Measurements from ENCODE around the gene SOX12.

The SOX12 gene

GRCh38 chr20:313402-313801, 11.9 kb upstream of the SOX12 start:
- Mint-ChIP-seq H3K27me3 (no peaks in the 10 kb centered on the region), H3K9me3 (no peaks in the 10 kb centered on the region), H3K27ac (peak overlapping the region in 1 of 2 donors; percentile 45), H3K4me3 (no peak overlapping the region), H3K4me1 (peaks cover 21% of the 10 kb centered on the region)
- no peak for ATAC-seq
- DNase-seq = no peak

DNA sequence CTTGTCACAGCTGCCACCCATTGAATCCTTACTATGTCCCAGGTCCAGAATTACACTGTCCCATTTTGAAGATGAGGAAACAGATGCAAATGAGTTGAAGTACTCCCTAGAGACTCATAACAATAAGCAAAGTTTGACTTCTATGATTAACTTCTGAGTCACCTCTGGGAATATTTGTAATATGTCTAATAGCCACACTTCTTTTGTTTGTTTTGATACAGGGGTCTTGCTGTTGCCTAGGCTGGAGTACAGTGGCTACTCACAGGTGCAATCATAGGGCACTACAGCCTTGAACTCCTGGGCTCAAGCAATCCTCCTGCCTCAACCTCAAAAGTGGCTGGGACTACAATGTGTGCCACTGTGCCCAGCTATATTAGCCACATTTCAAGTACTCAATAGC, 11.4 kb upstream of the SOX12 start:
- H3K9me3 Mint-ChIP-seq = no peaks in the 10 kb centered on the region
- no peak overlapping the region for H3K27ac Mint-ChIP-seq
- no peaks in the 10 kb centered on the region for H3K27me3 Mint-ChIP-seq
- ATAC-seq (no peak), DNase-seq (no peak)
- no peak overlapping the region for H3K4me3 Mint-ChIP-seq
- peaks cover 21% of the 10 kb centered on the region for H3K4me1 Mint-ChIP-seq

DNA sequence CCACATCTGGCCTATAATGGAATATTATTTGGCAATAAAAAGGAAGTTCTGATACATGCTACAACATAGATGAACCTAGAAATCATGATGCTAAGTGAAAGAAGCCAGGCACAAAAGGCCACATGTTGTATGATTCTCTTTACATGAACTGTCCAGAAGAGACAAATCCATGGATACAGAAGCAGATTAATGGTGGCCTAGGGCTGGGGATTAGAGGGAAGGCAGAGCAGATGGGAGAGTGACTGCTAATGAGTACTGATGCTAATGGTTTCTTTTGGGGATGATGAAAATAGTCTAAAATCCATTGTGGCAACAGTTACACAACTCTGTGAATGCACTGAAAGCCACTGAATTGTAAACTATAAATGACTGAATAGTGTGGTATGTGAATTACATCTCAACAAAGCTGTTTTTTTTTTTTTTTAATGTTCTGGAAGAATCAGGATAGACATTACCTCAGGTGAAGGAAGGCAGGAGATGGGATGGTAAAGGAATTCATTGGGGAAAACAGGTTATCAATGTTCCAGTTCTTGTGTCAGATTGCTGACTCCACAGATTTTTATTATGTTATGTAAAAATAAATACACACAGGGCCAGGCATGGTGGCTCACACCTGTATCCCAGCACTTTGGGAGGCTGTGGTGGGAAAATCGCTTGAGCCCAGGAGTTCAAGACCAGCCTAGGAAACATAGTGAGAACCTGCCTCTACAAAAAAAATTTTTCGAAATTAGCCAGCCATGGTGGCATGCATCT, 8.9 kb upstream of the SOX12 start:
- Mint-ChIP-seq H3K27ac (no peak overlapping the region), H3K4me3 (no peak overlapping the region), H3K4me1 (peaks cover 6% of the 10 kb centered on the region), H3K27me3 (no peaks in the 10 kb centered on the region), H3K9me3 (no peaks in the 10 kb centered on the region)
- ATAC-seq = no peak
- DNase-seq = no peak

DNA sequence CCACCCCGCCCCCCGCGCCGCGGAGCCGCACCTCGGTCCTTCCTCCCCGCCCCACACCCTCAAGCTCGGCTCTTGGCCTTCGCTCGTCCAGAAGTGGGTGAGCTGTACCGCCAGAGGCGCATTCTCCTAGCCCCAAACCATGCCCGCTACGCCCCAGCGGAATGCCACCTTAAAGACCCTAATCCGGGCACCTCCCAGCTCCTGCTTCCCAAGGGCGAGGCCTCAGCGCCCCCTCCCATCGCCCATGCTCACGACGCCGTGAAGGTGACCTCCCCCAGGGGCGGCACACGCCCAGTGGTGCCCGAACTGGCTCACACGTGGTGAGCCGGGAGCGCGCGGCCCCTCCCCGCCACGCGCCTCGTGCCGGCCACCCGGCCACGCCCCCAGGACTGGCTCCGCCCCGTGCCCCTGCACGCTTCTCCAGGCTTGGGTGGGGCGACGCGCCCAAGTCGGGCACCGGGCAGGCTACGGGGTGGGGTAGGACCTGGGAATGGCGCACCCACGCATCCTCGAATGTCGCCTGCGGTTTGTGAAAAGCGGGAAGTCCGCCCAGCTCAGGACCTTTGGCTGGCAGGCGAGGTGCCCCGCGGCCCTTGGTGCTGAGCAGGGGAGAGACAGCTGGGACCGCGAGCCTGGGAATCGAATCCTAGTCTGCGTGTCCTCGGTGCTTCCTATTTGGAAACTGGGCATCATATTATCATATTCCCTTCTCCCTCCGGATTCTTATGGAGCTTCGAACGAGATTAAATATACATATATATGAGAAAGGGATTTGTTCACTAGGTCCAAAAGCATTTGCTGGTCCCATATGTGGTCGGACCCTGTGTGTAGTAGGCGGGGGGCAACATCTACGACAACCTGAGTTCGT, 941 bp upstream of the SOX12 start:
- Mint-ChIP-seq H3K27me3 (no peaks in the 10 kb centered on the region), H3K4me1 (peaks cover 32% of the 10 kb centered on the region), H3K27ac (peak overlapping the region; percentile 49 to 85), H3K9me3 (no peaks in the 10 kb centered on the region), H3K4me3 (peak overlapping the region; percentile 89 to 90)
- ATAC-seq = peak; percentile 69
- peak; percentile 86 to 92 for DNase-seq

DNA sequence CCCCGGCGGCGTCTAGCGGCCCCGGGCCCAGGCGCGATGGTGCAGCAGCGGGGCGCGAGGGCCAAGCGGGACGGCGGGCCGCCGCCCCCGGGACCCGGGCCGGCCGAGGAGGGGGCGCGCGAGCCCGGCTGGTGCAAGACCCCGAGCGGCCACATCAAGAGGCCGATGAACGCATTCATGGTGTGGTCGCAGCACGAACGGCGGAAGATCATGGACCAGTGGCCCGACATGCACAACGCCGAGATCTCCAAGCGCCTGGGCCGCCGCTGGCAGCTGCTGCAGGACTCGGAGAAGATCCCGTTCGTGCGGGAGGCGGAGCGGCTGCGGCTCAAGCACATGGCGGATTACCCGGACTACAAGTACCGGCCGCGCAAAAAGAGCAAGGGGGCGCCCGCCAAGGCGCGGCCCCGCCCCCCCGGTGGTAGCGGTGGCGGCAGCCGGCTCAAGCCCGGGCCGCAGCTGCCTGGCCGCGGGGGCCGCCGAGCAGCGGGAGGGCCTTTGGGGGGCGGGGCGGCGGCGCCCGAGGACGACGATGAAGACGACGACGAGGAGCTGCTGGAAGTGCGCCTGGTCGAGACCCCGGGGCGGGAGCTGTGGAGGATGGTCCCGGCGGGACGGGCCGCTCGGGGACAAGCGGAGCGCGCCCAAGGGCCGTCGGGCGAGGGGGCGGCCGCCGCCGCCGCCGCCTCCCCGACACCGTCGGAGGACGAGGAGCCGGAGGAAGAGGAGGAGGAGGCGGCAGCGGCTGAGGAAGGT, 715 bp downstream of the SOX12 start:
- DNase-seq = peak; percentile 63 to 73
- Mint-ChIP-seq H3K27me3 (no peaks in the 10 kb centered on the region), H3K27ac (peak overlapping the region; percentile 72 to 76), H3K4me3 (peak overlapping the region; percentile 91 to 95), H3K4me1 (peaks cover 47% of the 10 kb centered on the region), H3K9me3 (no peaks in the 10 kb centered on the region)
- ATAC-seq = peak; percentile 1

GRCh38 chr20:326645-327185, 1.4 kb downstream of the SOX12 start:
- peaks cover 47% of the 10 kb centered on the region for H3K4me1 Mint-ChIP-seq
- H3K27ac Mint-ChIP-seq = peak overlapping the region; percentile 93
- H3K27me3 Mint-ChIP-seq = no peaks in the 10 kb centered on the region
- DNase-seq = no peak
- H3K4me3 Mint-ChIP-seq = peak overlapping the region; percentile 91 to 95
- H3K9me3 Mint-ChIP-seq = no peaks in the 10 kb centered on the region
- peak; percentile 27 for ATAC-seq

- ATAC-seq (peak; percentile 19), DNase-seq (peak; percentile 83 to 86)
- peaks cover 47% of the 10 kb centered on the region for H3K4me1 Mint-ChIP-seq
- peak overlapping the region; percentile 46 to 93 for H3K27ac Mint-ChIP-seq
- peak overlapping the region; percentile 91 to 95 for H3K4me3 Mint-ChIP-seq
- H3K9me3 Mint-ChIP-seq = no peaks in the 10 kb centered on the region
- H3K27me3 Mint-ChIP-seq = no peaks in the 10 kb centered on the region
Observed at GRCh38 chr20:327186-328026, 2.1 kb downstream of the SOX12 start.

DNA sequence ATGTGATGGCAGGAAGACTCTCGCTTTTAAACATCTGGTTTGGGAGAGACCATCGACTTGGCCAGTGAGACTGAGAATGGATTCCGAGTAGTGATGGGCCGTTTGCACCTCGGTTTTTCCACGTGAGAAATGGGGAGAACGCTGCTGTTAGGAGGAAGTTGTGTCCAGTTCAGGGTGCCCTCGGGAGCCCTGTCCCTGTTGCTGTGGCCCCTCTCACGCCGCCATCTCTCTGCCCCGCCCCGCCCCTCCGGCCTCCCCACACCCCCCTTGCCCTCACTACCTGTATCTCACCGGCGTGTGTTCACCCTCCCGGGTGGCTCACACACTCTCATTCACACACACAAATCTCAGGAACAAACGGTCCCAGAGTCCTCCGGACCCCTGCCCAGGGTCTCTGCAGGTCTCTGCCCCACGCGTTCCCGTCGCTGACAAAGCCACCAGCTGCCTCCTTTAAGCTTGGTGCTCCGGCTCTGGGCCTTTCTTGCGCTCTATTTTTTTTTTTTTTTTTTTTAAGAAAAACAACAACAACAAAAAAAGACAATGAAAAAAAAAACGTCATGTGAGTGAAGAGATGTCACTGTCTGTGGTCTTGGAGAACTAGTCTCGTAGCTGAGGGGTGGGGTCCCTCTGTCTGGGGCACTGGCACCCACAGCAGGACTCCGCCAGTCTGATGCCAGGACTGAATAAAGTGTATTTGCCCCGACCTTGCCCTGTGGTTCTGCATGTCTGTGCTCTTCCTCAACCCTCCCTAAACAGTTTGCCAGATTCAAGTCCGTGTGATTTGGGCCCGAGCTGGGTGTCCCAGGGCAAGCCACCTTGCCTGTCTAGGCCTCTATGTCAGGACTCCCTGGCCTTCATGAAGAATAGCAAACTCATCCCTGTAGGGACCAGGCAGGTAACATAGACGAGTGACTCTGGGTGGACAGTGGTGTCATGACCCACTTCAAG, 2.9 kb downstream of the SOX12 start:
- H3K27ac Mint-ChIP-seq = no peak overlapping the region
- no peaks in the 10 kb centered on the region for H3K27me3 Mint-ChIP-seq
- peaks cover 47% of the 10 kb centered on the region for H3K4me1 Mint-ChIP-seq
- no peak for DNase-seq
- no peaks in the 10 kb centered on the region for H3K9me3 Mint-ChIP-seq
- H3K4me3 Mint-ChIP-seq = peak overlapping the region; percentile 91 to 95
- ATAC-seq = no peak

GRCh38 chr20:328975-329695, 3.8 kb downstream of the SOX12 start:
- H3K4me1 Mint-ChIP-seq = peaks cover 39% of the 10 kb centered on the region
- no peak overlapping the region for H3K27ac Mint-ChIP-seq
- H3K9me3 Mint-ChIP-seq = no peaks in the 10 kb centered on the region
- ATAC-seq = no peak
- no peak for DNase-seq
- H3K4me3 Mint-ChIP-seq = peak overlapping the region; percentile 91 to 95
- H3K27me3 Mint-ChIP-seq = no peaks in the 10 kb centered on the region

DNA sequence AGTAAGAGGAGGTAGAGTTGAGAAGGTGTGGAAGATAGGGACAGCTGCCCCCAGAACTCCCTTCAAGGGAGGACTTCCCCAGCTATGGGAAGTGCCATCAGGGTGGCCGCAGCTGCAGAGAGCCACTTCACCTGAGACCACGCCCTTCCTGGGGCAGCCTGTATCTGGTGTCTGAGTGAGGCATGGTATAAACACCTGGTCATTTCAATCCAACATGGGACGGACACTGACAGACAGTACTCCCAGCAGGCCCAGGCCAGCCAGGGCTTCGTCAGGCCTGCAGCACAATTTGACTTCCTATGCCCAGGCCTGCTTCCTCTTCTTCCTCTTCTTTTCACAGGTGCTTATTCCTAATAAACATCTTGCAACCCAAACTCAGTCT, 4.5 kb downstream of the SOX12 start:
- Mint-ChIP-seq H3K9me3 (no peaks in the 10 kb centered on the region), H3K27ac (peak overlapping the region in 1 of 2 donors; percentile 50), H3K4me3 (no peak overlapping the region), H3K4me1 (peaks cover 35% of the 10 kb centered on the region), H3K27me3 (no peaks in the 10 kb centered on the region)
- ATAC-seq (no peak), DNase-seq (no peak)

GRCh38 chr20:330233-331149, 5.1 kb downstream of the SOX12 start:
- Mint-ChIP-seq H3K9me3 (no peaks in the 10 kb centered on the region), H3K27me3 (no peaks in the 10 kb centered on the region), H3K4me1 (peaks cover 35% of the 10 kb centered on the region), H3K4me3 (no peak overlapping the region), H3K27ac (peak overlapping the region in 1 of 2 donors; percentile 50)
- DNase-seq (peak; percentile 71 to 72), ATAC-seq (peak; percentile 57)

DNA sequence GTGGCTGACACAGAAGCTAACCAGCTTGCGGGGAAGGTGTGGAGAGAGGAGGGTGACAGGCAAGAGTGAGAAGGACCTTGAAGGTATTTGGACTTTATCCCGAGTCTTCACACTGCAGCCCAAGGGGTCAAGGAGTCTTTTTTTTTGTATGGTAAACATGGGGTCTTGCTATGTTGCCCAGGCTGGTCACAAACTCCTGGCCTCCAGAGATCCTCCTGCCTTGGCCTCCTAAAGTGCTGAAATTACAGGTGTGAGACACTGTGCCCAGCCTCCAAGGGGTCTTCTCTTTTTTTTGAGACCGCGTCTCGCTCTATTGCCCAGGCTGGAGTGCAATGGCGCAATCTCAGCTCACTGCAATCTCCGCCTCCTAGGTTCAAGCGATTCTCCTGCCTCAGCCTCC, 9.2 kb downstream of the SOX12 start:
- Mint-ChIP-seq H3K4me3 (no peak overlapping the region), H3K27me3 (no peaks in the 10 kb centered on the region), H3K27ac (no peak overlapping the region), H3K9me3 (no peaks in the 10 kb centered on the region), H3K4me1 (peaks cover 22% of the 10 kb centered on the region)
- ATAC-seq (no peak), DNase-seq (no peak)
